ENCODE results near the gene CCL23. TPM values are rescaled to one million over a fixed set of nuclear protein-coding genes. Genes with fewer than 3 reads are reported as not detected.

CCL23 gene
- total RNA-seq, 1 experiment from 2014 or later = not detected

GRCh38 chr17:35973333-35974260 is 44.2 kb downstream of the CCL23 start:
- intact Hi-C loops (cut with micrococcal nuclease; ENCODE audit: unreplicated experiment) = no loop called here
- H3K9me3 ChIP-seq (ENCODE audit: insufficient read depth, low read depth) = no peaks in the 10 kb centered on the region
- no peaks in the 10 kb centered on the region for H3K4me1 ChIP-seq (replicated peaks; ENCODE audit: insufficient read depth)
- no peak overlapping the region for H3K4me2 ChIP-seq
- no peaks in the 10 kb centered on the region for H3K79me2 ChIP-seq (ENCODE audit: low read depth)
- BruUV-seq (replicated peaks) = no TSS peak
- no peak overlapping the region for H2AFZ ChIP-seq
- CTCF ChIA-PET = no interaction called here
- TF ChIP-seq CTCF (conservative IDR thresholded peaks at IDR 0.05) (no peak), EZH2 (IDR thresholded peaks at IDR 0.05; ENCODE audit: low read depth) (no peak)
- no peak overlapping the region for H3K27ac ChIP-seq
- no peak for DNase-seq
- H3K36me3 ChIP-seq (ENCODE audit: low read depth) = no peaks in the 10 kb centered on the region
- H3F3A ChIP-seq (ENCODE audit: insufficient read depth, low read depth) = no peaks in the 10 kb centered on the region
- H3K27me3 ChIP-seq (ENCODE audit: insufficient read depth, low read depth) = peaks cover 49% of the 10 kb centered on the region
- H3K9me2 ChIP-seq (ENCODE audit: insufficient read depth) = no peaks in the 10 kb centered on the region
- no peaks in the 10 kb centered on the region for H4K20me1 ChIP-seq (ENCODE audit: insufficient read depth)
- POLR2A ChIA-PET (ENCODE audit: unreplicated experiment) = no interaction called here
- H3K4me3 ChIP-seq = no peak overlapping the region

GRCh38 chr17:35972945-35973332 is 44.8 kb downstream of the CCL23 start:
- H3K4me2 ChIP-seq = no peak overlapping the region
- no peaks in the 10 kb centered on the region for H3K4me1 ChIP-seq (replicated peaks; ENCODE audit: insufficient read depth)
- no peak overlapping the region for H3K27ac ChIP-seq
- TF ChIP-seq EZH2 (IDR thresholded peaks at IDR 0.05; ENCODE audit: low read depth) = no peak
- POLR2A ChIA-PET (ENCODE audit: unreplicated experiment) = no interaction called here
- no peak overlapping the region for H3K4me3 ChIP-seq
- CTCF ChIA-PET = no interaction called here
- intact Hi-C loops (cut with micrococcal nuclease; ENCODE audit: unreplicated experiment) = no loop called here
- no peaks in the 10 kb centered on the region for H3K36me3 ChIP-seq (ENCODE audit: low read depth)
- no peaks in the 10 kb centered on the region for H3F3A ChIP-seq (ENCODE audit: insufficient read depth, low read depth)
- no TSS peak for BruUV-seq (replicated peaks)
- peaks cover 42% of the 10 kb centered on the region for H3K27me3 ChIP-seq (ENCODE audit: insufficient read depth, low read depth)
- no peaks in the 10 kb centered on the region for H3K9me3 ChIP-seq (ENCODE audit: insufficient read depth, low read depth)
- no peaks in the 10 kb centered on the region for H3K79me2 ChIP-seq (ENCODE audit: low read depth)
- no peaks in the 10 kb centered on the region for H3K9me2 ChIP-seq (ENCODE audit: insufficient read depth)
- DNase-seq = no peak
- H2AFZ ChIP-seq = no peak overlapping the region
- no peaks in the 10 kb centered on the region for H4K20me1 ChIP-seq (ENCODE audit: insufficient read depth)

DNA sequence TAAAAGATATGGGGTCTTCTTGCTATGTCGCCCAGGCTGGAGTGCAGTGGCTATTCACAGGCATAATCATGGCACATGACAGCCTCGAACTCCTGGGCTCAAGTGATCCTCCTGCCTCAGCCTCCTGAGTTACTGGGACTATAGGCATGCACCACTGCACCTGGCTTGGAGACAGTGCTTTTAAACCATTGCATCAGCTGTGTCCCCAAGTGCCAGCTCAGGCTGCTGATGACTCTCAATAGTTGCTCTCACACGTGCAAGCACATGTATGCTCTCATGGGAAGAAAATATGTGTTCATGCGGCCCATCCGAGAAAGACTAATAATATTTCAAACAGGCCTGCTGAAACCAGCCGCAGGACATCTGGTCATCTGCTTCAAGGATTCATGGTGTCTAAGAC is 45.2 kb downstream of the CCL23 start:
- H3K27me3 ChIP-seq (ENCODE audit: insufficient read depth, low read depth) = peaks cover 38% of the 10 kb centered on the region
- POLR2A ChIA-PET (ENCODE audit: unreplicated experiment) = no interaction called here
- H3K9me2 ChIP-seq (ENCODE audit: insufficient read depth) = no peaks in the 10 kb centered on the region
- no peaks in the 10 kb centered on the region for H3K4me1 ChIP-seq (replicated peaks; ENCODE audit: insufficient read depth)
- TF ChIP-seq CTCF (conservative IDR thresholded peaks at IDR 0.05) (no peak), EZH2 (IDR thresholded peaks at IDR 0.05; ENCODE audit: low read depth) (no peak)
- no peaks in the 10 kb centered on the region for H4K20me1 ChIP-seq (ENCODE audit: insufficient read depth)
- CTCF ChIA-PET = no interaction called here
- H2AFZ ChIP-seq = no peak overlapping the region
- intact Hi-C loops (cut with micrococcal nuclease; ENCODE audit: unreplicated experiment) = no loop called here
- H3F3A ChIP-seq (ENCODE audit: insufficient read depth, low read depth) = no peaks in the 10 kb centered on the region
- H3K36me3 ChIP-seq (ENCODE audit: low read depth) = no peaks in the 10 kb centered on the region
- no TSS peak for BruUV-seq (replicated peaks)
- H3K79me2 ChIP-seq (ENCODE audit: low read depth) = no peaks in the 10 kb centered on the region
- DNase-seq = no peak
- H3K4me2 ChIP-seq = no peak overlapping the region
- H3K9me3 ChIP-seq (ENCODE audit: insufficient read depth, low read depth) = no peaks in the 10 kb centered on the region
- H3K27ac ChIP-seq = no peak overlapping the region
- no peak overlapping the region for H3K4me3 ChIP-seq
